ENCODE measurements around the gene RASSF7. TPM values are rescaled to one million over a fixed set of nuclear protein-coding genes. Genes with fewer than 3 reads are reported as not detected.

RASSF7 gene
- total and polyA plus RNA-seq, 10 of the 15 experiments (the other 5 are each of a cell fraction or from before 2014, with no cell fraction given) = 0.39 to 29.7 (median 13.2) TPM

- H3K36me3 ChIP-seq (ENCODE audit: control insufficient read depth in 2 of 2, insufficient read depth in 2 of 2, low read length in 1 of 2) = peaks cover 26 to 49% of the 10 kb centered on the region in 2 experiments; a peak in 3 of 4 replicates
- ChIA-PET SMC1A (ENCODE audit: uncharacterized antibody, unreplicated experiment) (no interaction called here), POLR2A (no interaction called here), RAD21 (ENCODE audit: unreplicated experiment) (no interaction called here), CTCF (no interaction called here)
- WGBS (ENCODE audit: insufficient coverage, insufficient replicate concordance, low lambda C conversion rate, missing lambda C conversion rate) = 84% methylated on average over 10 of the region's 10 CpGs
- no peaks in the 10 kb centered on the region for H4K20me1 ChIP-seq (ENCODE audit: control insufficient read depth, insufficient read depth)
- ATAC-seq = no peak
- no TSS peak for BruUV-seq (replicated peaks)
- H3K79me2 ChIP-seq (ENCODE audit: control insufficient read depth, insufficient read depth, low read length) = no peaks in the 10 kb centered on the region
- in situ Hi-C loops (cut with MboI) (no loop called here), intact Hi-C loops (cut with micrococcal nuclease; ENCODE audit: unreplicated experiment) (no loop called here)
- H2AFZ ChIP-seq (ENCODE audit: control insufficient read depth, low read depth, low read length) = no peak overlapping the region
- H3K9me3 ChIP-seq (replicated peaks; ENCODE audit: control insufficient read depth, insufficient read depth, low read length) = no peaks in the 10 kb centered on the region
- no peak for DNase-seq (ENCODE audit: low read depth, low spot score)
- H3K4me2 ChIP-seq (ENCODE audit: control insufficient read depth, insufficient read depth) = no peak overlapping the region
- no peak overlapping the region for H3K9ac ChIP-seq (ENCODE audit: control insufficient read depth, insufficient read depth, low read length)
- no peak for FAIRE-seq
- no peaks in the 10 kb centered on the region for H3K27me3 ChIP-seq (replicated peaks in 1 of 2; ENCODE audit: control insufficient read depth in 2 of 2, insufficient read depth in 2 of 2, low read length in 1 of 2)
- H3K4me3 ChIP-seq = no peak overlapping the region
- 0 out of 2 replicates have a peak, but pooled peaks have one; percentile 21 for TF ChIP-seq POLR2A (IDR thresholded peaks at IDR 0.05; ENCODE audit: low read depth, low read length)
- TF ChIP-seq, protein P1, sequence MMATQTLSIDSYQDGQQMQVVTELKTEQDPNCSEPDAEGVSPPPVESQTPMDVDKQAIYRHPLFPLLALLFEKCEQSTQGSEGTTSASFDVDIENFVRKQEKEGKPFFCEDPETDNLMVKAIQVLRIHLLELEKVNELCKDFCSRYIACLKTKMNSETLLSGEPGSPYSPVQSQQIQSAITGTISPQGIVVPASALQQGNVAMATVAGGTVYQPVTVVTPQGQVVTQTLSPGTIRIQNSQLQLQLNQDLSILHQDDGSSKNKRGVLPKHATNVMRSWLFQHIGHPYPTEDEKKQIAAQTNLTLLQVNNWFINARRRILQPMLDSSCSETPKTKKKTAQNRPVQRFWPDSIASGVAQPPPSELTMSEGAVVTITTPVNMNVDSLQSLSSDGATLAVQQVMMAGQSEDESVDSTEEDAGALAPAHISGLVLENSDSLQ (IDR thresholded peaks at IDR 0.05) = no peak
- H3K4me1 ChIP-seq (ENCODE audit: control insufficient read depth, insufficient read depth, low read length) = no peaks in the 10 kb centered on the region
- H3K27ac ChIP-seq (ENCODE audit: control insufficient read depth, insufficient read depth) = no peak overlapping the region
Measured at GRCh38 chr11:595400-595799, 34.6 kb downstream of the RASSF7 start.

DNA sequence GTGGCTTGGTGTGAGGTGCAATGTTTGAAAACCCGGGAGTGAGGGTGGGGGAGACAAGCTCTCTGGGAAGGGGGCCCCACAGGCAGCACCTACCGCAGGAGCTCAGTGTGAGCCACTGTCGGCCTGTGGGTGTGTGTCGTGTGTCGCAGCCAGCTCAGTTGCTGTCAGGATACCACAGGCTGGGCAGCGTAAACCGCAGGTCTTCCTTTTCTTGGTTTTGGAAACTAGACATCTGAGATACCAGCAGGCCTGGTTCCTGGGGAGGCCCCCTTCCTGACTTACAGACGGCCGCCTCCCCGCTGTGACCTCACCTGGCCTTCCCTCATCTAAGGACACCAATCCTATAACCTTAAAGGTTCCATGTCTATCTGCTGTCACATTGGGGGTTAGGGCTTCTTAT, 35.6 kb downstream of the RASSF7 start:
- H3K27ac ChIP-seq (ENCODE audit: control insufficient read depth, insufficient read depth) = no peak overlapping the region
- BruUV-seq (replicated peaks) = no TSS peak
- no peak for TF ChIP-seq GABPA (IDR thresholded peaks at IDR 0.05; ENCODE audit: low read depth)
- no peak for TF ChIP-seq HCFC1 (IDR thresholded peaks at IDR 0.05; ENCODE audit: low read length)
- TF ChIP-seq EZH2 (IDR thresholded peaks at IDR 0.05; ENCODE audit: borderline replicate concordance, control insufficient read depth, low read depth, low read length) = no peak
- TF ChIP-seq POLR2AphosphoS5 (IDR thresholded peaks at IDR 0.05; ENCODE audit: low read length) = no peak
- TF ChIP-seq WRNIP1 (IDR thresholded peaks at IDR 0.05; ENCODE audit: borderline replicate concordance, low read depth, low read length) = no peak
- TF ChIP-seq, protein P2, sequence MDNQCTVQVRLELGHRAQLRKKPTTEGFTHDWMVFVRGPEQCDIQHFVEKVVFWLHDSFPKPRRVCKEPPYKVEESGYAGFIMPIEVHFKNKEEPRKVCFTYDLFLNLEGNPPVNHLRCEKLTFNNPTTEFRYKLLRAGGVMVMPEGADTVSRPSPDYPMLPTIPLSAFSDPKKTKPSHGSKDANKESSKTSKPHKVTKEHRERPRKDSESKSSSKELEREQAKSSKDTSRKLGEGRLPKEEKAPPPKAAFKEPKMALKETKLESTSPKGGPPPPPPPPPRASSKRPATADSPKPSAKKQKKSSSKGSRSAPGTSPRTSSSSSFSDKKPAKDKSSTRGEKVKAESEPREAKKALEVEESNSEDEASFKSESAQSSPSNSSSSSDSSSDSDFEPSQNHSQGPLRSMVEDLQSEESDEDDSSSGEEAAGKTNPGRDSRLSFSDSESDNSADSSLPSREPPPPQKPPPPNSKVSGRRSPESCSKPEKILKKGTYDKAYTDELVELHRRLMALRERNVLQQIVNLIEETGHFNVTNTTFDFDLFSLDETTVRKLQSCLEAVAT (IDR thresholded peaks at IDR 0.05) = no peak
- TF ChIP-seq SIN3A (IDR thresholded peaks at IDR 0.05; ENCODE audit: low read depth, low read length) = no peak
- no peaks in the 10 kb centered on the region for H3K79me2 ChIP-seq (ENCODE audit: control insufficient read depth, insufficient read depth, low read length)
- no peak for ATAC-seq
- intact Hi-C loops (cut with micrococcal nuclease; ENCODE audit: unreplicated experiment) = no loop called here
- no peak overlapping the region for H3K9ac ChIP-seq (ENCODE audit: control insufficient read depth, insufficient read depth, low read length)
- no peak overlapping the region for H2AFZ ChIP-seq (ENCODE audit: control insufficient read depth, low read depth, low read length)
- no peak overlapping the region for H3K4me2 ChIP-seq (ENCODE audit: control insufficient read depth, insufficient read depth)
- peaks cover 21 to 52% of the 10 kb centered on the region in 2 experiments; a peak in 3 of 4 replicates for H3K36me3 ChIP-seq (ENCODE audit: control insufficient read depth in 2 of 2, insufficient read depth in 2 of 2, low read length in 1 of 2)
- ChIA-PET SMC1A (ENCODE audit: uncharacterized antibody, unreplicated experiment) (no interaction called here), POLR2A (interaction anchor here (0.5 kb wide), 1 partner anchor 20 kb away, joined by 3 read pairs; no protein-coding TSS in a partner anchor), CTCF (no interaction called here), RAD21 (ENCODE audit: unreplicated experiment) (no interaction called here)
- H3K4me3 ChIP-seq = no peak overlapping the region
- no peak for DNase-seq (ENCODE audit: low read depth, low spot score)
- no peaks in the 10 kb centered on the region; the same call in 1 of the 2 replicates for H4K20me1 ChIP-seq (ENCODE audit: control insufficient read depth, insufficient read depth)
- H3K4me1 ChIP-seq (ENCODE audit: control insufficient read depth, insufficient read depth, low read length) = no peaks in the 10 kb centered on the region
- H3K27me3 ChIP-seq (replicated peaks in 1 of 2; ENCODE audit: control insufficient read depth in 2 of 2, insufficient read depth in 2 of 2, low read length in 1 of 2) = no peaks in the 10 kb centered on the region
- WGBS (ENCODE audit: insufficient coverage, insufficient replicate concordance, low lambda C conversion rate, missing lambda C conversion rate) = 81% methylated on average over 10 of the region's 10 CpGs
- in situ Hi-C loops (cut with MboI) = no loop called here
- no peaks in the 10 kb centered on the region for H3K9me3 ChIP-seq (replicated peaks; ENCODE audit: control insufficient read depth, insufficient read depth, low read length)
- FAIRE-seq = no peak

All from GM12878 (cell line).